Islet of Langerhans (tissue), 1 donor: ENCODE data around the gene RASIP1.

Source experiments
- FAIRE-seq: peaks from one replicate; lab custom pipeline; 2011; peaks lifted over from hg19 to GRCh38; lab: Jason Lieb, UNC

The RASIP1 gene

DNA sequence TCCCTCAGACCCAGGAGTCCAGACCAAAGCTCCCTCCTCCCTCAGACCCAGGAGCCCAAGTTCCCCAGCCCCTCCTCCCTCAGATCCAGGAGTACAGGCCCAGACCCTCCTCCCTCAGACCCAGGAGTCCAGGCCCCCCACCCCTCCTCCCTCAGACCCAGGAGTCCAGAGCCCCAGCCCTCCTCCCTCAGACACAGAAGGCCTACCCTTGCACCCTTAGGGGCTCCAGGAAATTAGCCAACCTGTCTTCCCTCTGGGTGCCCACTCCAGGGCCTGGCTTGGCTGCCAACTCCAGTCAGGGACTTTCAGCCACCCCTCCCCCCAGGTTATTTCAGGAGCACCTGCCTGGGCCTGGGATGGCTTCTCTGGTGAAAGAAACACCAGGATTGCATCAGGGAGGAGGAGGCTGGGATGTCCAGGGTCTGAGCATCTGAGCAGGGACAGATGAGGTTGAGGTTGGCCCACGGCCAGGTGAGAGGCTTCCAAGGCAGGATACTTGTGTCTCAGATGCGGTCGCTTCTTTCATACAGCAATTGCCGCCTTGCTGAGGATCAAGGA is 14.8 kb upstream of the RASIP1 start, which contains the start of gene FGF21:
FGF21 (plus strand) TSS at position 441 of the 558 bp plus-strand sequence. CDS start 713 bp downstream, outside the sequence.
- FAIRE-seq = no peak

DNA sequence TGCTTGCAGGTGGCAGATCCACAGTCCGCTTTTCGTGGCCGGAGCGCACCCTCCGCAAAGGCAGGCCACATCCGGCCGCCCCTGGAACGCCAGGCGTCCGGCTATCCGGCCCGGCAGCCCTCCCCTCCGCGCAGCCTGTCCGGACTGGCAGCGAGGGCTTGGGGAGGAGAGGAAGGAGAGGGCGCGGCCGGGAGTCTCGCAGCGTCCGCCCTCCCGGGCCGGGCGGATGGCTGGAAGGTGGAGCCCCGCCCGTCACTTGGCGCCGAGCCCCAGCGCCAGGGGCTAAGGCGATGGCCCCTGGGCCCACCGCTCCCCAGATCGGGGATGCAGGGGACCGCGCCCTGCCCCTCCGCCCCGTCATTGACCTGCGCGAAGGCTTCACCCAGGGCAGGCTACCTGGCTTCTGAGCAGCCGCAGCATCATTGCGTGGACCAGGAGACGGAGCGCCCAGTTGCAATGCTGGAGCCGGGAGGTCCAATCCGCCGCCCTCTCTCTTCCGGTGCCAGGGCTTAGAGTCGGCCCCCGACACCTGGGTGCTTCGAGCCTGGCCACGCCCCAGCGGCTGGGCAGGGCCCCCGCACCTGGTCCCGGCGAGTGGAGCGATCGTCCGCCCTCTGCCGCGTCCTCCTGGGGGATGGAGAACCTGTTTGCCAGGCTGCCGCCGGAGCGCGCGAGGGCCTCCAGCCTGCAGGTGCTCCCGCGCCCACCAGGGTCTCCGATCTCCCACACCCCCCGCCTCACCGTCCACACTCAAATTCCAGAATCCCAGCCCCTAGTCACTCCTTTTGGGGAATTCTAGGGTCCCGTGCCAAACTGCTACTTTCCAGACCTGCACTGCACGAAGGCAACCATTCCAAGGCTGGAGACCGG is 12.3 kb upstream of the RASIP1 start, which contains the start of gene FUT1:
FUT1 (minus strand) TSS at position 146 of the 870 bp plus-strand sequence. CDS start 1,360 bp downstream, outside the sequence.
- no peak for FAIRE-seq

DNA sequence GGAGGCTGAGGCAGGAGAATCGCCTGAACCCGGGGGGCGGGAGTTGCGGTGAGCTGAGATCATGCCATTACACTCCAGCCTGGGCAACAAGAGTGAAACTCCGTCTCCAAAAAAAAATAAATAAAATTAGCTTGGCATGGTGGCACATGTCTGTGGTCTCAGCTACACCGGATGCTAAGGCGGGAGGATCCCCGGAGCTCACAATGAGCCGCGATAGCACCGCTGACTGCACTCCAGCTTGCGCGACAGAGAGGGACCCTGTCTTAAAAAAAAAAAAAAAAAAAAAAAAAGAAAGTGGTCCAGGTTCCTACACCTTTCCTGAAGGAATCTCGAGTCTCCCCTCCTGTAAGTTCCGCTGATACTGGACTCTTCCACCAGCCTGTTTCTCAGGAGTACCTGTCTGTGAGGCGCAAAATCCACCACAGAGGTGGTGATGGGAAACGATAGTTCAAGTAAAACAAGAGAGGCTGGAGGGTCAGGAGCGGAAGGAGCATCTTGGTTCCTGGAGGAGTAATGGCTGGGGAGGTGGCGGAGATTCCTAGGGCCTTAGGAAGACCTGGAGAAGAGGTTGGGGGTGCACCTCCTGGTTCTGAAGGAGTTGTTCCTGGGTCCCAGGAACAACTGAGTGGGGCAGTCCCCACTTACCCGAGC is 11.6 kb upstream of the RASIP1 start:
- FAIRE-seq = no peak

DNA sequence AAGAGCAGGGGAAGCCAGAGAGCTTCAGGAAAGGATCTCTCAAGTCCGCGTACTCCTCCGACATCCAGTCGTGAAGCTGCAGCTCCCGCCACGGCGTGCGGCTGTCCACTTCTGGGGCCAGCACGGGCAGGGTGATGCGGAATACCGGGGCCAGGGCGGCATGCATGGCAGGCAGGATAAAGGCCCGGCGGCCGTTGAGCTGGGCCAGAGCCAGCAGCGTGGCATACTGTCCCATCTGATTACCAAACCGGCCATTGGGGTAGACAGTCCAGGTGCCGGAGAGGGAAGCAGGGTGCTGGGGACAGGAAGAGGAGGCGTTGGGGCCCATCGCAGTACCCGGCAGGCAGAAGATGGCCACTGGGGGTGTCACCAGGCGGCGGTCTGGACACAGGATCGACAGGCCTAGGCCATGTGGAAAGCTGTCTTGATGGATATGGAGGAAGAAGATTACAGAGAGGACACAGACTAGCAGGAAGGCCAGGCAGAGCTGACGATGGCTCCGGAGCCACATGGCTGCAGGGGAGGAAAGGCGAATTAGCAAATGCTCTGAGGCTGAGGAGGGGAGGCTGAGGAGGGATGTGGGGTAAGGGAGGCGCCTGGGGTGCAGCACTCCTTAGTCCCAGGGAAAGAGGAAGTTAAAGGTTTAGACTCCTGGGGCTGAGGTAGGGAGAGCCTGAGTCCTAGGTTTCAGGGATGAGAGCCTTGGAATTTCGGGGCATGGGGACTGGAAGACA is 10.5 kb upstream of the RASIP1 start:
- no peak for FAIRE-seq

DNA sequence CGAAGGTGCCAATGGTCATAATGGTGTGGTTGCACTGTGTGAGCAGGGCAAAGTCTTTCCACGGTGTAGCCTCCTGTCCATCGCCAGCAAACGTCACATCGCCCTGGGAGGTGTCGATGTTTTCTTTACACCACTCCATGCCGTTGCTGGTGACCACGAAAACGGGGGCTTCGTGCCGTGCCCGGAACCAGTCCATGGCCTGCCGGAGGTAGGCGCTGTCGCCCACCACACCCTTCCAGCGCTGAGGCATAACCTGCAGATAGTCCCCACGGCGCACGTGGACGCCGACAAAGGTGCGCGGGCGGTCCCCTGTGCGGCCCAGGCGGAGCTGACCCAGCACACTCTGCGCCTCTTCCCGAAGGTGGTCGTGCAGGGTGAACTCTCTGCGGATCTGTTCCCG is 9.9 kb upstream of the RASIP1 start:
- no peak for FAIRE-seq

DNA sequence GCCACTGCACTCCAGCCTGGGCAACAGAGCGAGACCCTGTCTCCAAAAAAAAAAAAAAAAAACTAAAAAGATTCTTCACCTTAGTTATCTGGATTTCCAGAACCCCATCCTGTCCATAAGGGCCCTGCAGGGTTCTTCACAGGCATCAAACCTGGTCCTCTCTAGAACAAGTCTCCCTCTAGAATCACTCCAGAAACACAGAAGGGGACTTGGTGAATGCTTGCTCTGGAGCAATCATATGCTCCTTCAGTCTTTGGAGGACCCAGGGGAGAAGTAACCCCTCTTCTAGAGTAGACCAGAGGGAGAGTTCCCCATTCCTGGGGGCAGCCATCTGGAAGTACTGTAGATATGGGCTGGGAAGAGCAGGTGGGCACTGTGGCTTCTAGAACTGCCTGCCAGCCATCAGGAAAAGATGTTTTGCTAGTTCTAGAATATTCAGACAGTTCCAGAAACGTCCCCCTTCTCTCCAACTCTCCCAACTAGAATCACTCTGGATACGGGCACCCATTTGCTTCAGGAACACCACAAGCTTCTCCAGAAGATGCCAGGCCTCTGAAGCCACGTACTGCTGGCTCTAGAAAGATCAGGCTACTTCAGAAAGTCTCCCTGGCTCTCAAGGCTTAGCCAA is 9.3 kb upstream of the RASIP1 start:
- FAIRE-seq = no peak

DNA sequence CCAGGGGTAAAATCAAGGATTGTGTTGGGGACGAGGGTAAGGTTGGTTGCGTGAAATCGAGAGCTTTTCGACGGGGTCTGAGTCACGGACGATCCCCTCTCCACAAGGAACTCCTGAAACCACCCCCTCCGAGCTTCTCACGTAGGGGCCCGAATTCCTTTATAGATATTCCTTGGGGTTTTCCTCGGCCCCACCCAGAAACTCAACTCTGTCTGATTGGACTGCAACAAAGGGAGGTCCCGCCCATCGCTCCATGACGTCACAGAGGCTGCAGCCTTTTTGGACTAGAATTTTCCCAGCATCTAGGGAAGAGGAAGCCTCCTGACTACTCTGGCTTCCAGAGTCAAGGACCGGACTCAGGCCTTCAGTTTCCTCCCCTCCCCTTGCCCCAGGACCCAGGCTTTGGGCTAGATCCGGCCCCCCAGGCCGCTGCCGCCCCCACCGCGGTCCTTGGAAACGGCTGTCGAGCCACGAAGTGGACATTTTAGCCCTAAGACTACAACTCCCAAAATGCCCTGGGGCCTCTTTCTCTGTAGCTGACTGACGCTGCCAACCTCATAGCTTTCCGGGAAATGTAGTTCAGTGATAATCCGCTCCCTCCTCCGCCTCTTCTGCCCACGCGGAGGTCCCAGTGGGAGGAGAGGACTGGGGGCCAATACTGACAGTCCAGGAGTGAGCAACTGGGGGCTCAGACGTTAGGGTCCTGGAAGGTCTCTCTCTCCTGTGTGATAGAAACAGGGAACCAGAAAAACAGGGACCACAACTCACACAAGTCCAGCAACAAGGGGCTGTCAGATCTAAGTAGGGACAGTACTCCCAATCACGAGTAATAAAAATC is 6.5 kb upstream of the RASIP1 start, which contains the start of gene IZUMO1:
IZUMO1 (minus strand) TSS at position 172 of the 838 bp plus-strand sequence. CDS start 1,050 bp downstream, outside the sequence.
- no peak for FAIRE-seq

DNA sequence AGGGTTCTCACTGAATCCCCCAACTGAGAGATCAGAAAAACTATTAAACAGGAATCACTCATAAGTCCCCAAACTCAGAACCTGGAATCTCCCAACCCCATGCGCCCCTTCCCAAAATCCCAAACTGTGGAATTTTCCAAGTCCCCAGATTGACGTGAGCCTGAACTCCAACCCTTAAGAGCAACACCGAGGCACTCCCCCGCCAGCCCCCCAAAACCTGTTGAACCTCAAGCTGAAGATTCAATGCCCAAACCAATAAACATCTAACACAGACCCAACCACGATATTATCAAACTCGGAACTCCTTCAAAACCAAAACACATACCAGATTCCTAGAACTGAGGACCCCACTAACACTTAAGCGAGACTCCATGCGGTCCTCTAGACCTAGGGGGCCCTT is 5.7 kb upstream of the RASIP1 start:
- no peak for FAIRE-seq

DNA sequence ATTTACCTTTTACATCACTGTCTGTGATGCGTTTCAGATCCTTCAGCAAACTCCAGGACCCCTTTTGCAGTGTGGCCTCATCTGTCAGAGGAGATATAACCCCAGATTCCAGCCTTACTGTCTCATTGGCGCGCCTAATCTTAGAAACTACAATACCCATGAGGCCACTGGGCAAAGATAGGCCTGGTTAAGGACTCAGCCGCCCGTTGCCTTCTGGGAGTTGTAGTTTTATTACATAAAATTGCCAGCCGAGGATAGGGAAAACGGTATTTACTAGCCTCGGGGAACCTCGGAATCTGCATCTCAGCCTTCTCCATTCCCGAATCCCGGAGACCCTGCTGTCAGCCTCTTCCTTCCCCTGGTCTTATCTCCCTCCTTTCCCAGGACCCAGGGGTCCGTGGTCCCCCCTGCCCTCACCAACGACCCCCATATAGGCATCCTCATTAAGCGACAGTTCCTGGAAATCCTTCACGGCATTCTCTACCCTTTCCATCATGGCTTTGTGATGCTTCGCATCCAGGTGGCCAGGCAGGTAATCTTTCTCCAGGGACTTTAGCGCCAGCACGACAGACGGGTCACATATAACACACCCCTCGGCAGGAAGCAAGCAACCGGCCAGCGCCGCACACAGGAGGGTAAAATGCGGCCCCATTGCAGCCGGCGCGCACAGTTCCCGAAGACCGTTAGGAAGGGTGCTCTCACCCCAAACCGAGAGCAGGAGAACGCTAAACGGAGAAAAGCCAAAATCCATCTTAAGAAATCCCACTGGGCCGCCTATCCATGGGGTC is 5.0 kb upstream of the RASIP1 start:
- no peak for FAIRE-seq

DNA sequence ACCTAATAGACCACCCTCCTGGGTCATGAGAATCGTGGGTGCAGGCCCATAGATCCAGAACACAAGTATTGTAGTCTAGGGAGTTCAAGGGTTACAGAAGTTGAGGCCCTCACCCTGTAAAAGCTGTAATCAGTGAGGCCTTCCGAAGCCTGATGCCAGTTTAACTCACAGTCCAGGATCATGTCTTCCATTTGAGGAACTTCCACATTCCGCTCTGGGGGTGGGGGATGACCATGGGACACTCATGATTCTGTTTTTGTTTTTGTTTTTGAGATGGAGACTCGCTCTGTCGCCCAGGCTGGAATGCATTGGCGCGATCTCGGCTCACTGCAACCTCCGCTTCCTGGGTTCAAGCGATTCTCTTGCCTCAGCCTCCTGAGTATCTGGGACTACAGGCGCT is 1.7 kb upstream of the RASIP1 start:
- no peak for FAIRE-seq

DNA sequence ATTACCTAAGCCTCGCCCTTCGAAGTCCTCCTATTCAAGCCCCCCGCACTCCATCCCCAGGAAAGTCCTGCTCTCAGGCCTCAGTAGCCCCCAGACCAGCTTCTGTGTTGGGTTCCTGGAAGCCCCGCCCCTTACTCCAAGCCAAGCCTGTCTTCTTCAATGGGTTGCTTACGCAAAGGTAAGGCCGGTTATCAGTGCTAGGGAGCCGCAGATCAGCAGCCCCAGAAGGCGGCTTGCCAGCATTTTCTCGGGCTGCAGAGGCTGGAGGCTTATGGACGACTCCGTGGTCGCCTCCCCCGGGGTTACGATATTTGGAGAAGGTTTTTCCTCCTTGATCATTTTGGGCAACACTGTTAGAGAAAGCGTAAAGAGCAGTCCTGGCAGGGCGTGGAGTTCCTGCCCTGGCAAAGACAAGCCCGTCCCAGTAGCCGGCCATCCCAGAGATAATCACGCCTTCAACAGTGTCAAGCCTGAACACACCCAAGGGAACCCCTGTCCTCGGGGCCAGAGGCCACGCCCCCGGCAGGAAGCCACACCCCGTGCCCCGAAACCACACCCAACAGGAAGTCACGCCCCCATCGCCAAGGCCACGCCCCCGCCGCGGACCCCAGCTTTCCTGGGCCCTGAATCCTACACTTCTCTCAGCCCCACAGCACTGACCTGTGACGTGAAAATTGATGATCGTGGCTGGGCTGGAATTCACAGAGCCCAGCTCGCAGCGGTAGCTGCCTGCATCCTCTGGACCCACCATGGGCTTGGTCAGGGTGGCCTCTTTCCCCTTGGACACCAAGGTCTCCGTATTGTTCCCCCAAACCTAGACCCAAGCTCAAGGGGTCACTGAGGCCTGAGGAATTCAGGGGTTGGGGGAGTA is 954 bp upstream of the RASIP1 start:
- FAIRE-seq = no peak

DNA sequence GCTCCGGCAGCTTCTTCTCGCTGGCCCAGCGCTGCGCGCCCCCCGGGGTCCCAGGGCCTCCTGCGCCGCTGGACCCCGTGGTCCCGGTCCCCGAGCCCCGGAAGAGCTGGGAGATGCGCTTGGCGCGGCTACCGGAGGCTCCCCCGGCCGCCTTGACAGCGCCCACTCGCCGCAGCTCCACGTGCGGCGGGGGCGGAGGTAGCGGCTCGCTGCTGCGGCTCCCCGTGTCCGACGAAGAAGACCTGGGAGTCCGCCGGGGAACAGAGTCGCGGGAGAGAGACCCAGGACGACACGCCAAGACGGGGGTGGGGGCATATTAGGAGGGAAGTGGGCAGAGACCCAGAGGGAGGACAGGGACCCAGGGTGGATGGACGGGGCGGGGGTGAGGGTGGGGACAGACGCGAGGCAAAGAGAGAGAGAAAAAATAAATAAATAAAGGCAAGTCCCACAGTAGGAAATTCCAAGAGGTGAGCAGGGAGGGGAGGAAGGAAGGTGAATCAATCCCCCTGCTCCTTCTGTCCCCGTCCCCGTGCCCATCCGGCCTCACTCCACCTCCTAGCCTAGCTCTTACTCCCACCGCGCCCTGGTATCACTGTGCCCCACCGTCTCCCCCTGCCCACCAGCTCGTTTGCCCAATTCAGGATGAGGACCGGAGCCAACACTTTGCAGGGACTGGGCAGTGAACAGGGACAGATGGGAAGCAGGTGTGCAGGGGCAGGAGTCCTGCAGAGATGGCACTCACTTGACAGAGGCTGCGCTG is 826 bp downstream of the RASIP1 start:
- FAIRE-seq = no peak

DNA sequence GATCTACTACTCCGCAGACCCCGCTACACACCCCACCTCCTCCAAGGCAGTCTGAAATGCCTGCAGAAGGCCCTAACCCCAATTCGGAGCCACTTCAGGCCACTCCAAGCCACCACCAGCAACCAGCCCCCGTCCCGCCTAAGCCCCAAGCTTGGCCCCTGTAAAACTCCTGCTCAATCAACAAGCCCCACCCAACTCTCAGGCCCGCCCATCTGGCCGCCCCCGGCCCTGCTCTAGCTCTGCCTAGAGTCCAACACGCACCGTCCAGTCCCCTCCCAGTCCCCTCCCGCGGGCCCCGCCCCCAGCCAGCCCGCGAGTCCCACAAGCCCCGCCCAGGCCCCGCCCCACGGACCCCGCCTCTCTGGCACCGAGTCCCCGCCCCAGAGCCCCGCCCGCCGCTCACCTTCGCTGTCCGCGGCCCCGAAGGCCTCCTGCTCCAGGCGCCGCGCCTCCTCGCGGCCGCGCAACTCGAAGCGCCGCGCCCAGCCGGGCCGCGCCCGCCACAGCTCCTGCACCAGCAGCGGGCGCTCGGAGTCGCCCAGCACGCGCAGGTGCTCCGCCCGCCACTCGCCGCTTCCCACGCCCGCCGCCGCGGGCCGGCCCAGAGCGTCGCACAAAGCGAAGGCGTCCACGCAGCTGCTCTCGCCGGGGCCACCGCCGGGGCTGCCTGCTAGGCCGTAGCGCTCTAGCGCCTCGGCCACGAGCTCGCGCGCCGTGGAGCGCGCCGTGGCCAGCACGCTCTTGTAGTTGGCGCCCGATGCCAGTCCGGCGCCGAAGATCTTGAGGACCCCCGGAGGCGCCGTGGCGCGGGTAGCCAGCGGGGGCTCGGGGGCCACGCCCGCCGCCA is 1.6 kb downstream of the RASIP1 start:
- no peak for FAIRE-seq

DNA sequence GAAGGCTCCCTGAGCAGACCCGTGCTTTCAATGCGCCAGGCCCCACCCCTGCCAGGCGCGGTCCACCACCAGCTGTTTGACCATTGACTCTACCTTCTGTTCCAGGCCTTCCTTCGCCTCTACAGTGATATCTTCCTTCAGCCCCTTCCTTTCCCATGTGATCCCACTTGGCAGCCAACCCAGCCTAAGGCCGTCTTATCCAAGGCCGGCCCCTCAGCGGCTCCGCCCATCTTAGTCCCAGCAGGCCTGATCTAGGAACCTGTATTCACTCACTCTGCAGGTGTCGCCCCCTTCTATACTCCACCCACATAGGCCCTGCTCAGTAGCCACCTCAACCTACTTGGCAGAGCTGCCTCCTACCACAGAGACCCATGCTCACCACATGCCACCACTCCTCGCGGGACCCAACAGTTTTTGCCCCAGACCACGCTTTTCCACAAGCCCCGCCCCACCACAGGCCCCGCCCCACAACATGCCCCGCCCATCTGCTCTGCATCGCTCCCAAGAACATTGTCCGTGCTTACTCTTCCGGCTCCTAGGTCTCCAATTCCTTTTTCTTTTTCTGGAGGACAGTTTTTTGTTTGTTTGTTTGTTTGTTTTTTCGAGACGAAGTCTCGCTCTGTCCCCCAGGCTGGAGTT is 2.9 kb downstream of the RASIP1 start:
- FAIRE-seq = no peak

DNA sequence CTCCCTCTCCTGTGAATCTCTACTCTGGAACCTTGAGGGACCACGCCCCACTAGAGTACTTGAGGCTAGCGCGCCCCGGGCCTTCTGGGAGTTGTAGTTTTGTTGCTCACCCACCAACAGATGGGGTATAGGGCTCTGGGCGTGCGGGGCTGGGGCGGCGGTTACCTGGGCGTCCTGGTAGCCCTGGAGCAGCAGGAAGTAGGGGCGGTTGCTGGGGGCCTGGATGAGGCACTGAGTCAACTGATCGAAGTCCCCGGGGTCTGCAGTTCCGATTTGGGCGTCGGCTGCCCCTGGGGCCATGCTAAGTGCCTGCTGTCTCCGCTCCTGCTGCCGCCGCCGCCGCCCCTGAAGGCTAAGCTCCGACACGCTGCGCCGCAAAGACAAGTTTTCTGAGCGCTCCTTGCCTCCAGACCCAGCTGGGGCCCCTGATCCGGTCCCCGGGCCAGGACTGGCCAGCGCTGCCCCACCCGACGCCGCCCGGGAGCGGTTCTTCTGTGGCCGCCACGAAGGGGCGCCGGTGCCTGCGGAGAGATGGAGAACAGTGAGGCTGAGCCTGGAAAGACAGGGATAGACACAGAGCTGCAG is 5.3 kb downstream of the RASIP1 start:
- FAIRE-seq = no peak

DNA sequence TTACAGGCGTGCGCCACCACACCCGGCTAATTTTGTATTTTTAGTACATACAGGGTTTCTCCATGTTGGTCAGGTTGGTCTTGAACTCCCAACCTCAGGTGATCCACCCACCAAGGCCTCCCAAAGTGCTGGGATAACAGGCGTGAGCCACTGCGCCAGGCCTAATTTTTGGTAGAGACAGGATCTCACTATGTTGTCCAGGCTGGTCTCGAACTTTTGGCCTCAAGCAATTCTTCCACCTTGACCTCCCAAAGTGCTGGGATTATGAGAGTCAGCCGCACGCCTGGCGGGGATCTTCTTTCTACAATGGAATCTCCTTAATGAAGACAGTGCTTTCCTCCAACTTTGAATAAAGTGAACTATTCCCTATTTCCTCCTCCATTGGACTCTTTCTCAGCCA is 5.8 kb downstream of the RASIP1 start:
- no peak for FAIRE-seq

DNA sequence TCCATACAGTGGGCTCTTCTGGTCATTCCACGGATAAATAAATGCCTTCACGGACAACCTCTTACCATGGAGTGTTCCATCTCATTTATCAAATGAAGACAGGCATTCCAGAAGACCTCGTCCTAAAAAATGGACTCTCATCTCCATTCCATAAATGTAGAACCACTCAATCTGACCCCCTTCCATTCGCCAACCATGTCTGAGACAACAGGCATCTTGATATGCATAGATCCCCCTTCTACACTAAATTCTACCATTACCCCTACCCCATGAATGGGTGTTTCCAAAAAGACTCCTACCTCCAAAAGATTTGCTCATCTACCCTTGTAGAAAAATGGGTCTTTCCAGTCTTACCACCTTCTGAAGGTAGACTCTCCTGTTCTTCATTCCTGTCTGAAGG is 9.0 kb downstream of the RASIP1 start:
- FAIRE-seq = no peak
